ENCODE results near the gene EPAS1. TPM values are rescaled to one million over a fixed set of nuclear protein-coding genes. Genes with fewer than 3 reads are reported as not detected.

The EPAS1 gene
- total and polyA plus RNA-seq, 2 of the 13 experiments (the other 11 are each of a cell fraction or from before 2014, with no cell fraction given): 47.1 to 182 TPM

DNA sequence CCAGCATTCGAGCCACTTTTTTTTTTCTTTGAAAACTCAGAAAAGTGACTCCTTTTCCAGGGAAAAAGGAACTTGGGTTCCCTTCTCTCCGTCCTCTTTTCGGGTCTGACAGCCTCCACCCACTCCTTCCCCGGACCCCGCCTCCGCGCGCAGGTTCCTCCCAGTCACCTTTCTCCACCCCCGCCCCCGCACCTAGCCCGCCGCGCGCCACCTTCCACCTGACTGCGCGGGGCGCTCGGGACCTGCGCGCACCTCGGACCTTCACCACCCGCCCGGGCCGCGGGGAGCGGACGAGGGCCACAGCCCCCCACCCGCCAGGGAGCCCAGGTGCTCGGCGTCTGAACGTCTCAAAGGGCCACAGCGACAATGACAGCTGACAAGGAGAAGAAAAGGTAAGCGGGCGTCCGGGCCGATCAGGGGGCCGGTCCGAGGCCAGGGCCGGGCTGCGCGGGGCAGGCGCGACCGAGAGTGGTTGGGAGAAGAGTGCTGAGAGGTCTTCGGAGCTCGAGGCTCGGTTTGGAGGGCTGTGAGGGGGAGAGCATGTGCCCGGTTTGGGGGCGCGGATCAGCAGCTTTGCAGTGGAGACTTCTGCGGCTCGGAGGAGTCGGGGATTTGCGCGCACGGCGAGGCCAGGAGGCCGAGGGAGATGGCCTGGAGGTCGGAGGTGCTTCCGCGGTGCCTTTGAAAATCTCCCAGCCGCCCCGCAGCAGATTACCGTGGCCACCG, 502 bp downstream of the EPAS1 start (continued):
- TF ChIP-seq, protein P1, sequence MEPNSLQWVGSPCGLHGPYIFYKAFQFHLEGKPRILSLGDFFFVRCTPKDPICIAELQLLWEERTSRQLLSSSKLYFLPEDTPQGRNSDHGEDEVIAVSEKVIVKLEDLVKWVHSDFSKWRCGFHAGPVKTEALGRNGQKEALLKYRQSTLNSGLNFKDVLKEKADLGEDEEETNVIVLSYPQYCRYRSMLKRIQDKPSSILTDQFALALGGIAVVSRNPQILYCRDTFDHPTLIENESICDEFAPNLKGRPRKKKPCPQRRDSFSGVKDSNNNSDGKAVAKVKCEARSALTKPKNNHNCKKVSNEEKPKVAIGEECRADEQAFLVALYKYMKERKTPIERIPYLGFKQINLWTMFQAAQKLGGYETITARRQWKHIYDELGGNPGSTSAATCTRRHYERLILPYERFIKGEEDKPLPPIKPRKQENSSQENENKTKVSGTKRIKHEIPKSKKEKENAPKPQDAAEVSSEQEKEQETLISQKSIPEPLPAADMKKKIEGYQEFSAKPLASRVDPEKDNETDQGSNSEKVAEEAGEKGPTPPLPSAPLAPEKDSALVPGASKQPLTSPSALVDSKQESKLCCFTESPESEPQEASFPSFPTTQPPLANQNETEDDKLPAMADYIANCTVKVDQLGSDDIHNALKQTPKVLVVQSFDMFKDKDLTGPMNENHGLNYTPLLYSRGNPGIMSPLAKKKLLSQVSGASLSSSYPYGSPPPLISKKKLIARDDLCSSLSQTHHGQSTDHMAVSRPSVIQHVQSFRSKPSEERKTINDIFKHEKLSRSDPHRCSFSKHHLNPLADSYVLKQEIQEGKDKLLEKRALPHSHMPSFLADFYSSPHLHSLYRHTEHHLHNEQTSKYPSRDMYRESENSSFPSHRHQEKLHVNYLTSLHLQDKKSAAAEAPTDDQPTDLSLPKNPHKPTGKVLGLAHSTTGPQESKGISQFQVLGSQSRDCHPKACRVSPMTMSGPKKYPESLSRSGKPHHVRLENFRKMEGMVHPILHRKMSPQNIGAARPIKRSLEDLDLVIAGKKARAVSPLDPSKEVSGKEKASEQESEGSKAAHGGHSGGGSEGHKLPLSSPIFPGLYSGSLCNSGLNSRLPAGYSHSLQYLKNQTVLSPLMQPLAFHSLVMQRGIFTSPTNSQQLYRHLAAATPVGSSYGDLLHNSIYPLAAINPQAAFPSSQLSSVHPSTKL (CRISPR knock-in tag; IDR thresholded peaks at IDR 0.05): no peak; the same call in 1 of the 2 replicates
- no peak for TF ChIP-seq ZNF781 (CRISPR knock-in tag; IDR thresholded peaks at IDR 0.05; ENCODE audit: borderline replicate concordance, not compliant biosample characterization)
- TF ChIP-seq, protein P2, sequence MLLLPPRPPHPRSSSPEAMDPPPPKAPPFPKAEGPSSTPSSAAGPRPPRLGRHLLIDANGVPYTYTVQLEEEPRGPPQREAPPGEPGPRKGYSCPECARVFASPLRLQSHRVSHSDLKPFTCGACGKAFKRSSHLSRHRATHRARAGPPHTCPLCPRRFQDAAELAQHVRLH (CRISPR knock-in tag; IDR thresholded peaks at IDR 0.05; ENCODE audit: borderline replicate concordance, low read depth): peak; percentile 78; the same call in 1 of the 2 replicates
- TF ChIP-seq, protein P3, sequence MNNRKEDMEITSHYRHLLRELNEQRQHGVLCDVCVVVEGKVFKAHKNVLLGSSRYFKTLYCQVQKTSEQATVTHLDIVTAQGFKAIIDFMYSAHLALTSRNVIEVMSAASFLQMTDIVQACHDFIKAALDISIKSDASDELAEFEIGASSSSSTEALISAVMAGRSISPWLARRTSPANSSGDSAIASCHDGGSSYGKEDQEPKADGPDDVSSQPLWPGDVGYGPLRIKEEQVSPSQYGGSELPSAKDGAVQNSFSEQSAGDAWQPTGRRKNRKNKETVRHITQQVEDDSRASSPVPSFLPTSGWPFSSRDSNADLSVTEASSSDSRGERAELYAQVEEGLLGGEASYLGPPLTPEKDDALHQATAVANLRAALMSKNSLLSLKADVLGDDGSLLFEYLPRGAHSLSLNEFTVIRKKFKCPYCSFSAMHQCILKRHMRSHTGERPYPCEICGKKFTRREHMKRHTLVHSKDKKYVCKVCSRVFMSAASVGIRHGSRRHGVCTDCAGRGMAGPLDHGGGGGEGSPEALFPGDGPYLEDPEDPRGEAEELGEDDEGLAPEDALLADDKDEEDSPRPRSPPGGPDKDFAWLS (CRISPR knock-in tag; IDR thresholded peaks at IDR 0.05; ENCODE audit: borderline replicate concordance): peak; percentile 19; the same call in 1 of the 2 replicates
- TF ChIP-seq, protein P4, sequence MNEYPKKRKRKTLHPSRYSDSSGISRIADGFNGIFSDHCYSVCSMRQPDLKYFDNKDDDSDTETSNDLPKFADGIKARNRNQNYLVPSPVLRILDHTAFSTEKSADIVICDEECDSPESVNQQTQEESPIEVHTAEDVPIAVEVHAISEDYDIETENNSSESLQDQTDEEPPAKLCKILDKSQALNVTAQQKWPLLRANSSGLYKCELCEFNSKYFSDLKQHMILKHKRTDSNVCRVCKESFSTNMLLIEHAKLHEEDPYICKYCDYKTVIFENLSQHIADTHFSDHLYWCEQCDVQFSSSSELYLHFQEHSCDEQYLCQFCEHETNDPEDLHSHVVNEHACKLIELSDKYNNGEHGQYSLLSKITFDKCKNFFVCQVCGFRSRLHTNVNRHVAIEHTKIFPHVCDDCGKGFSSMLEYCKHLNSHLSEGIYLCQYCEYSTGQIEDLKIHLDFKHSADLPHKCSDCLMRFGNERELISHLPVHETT (CRISPR knock-in tag; conservative IDR thresholded peaks at IDR 0.05): no peak
- TF ChIP-seq ZNF660 (CRISPR knock-in tag; IDR thresholded peaks at IDR 0.05; ENCODE audit: borderline replicate concordance, low read depth): no peak
- TF ChIP-seq ZBTB42 (CRISPR knock-in tag; IDR thresholded peaks at IDR 0.05): no peak
- TF ChIP-seq KAT7 (CRISPR knock-in tag; IDR thresholded peaks at IDR 0.05; ENCODE audit: borderline replicate concordance): peak; percentile 88
- TF ChIP-seq ZNF430 (CRISPR knock-in tag; IDR thresholded peaks at IDR 0.05): peak; percentile 64
- TF ChIP-seq ZC3H13 (CRISPR knock-in tag; IDR thresholded peaks at IDR 0.05): peak; percentile 91; the same call in 1 of the 2 replicates
- TF ChIP-seq HCFC1 (IDR thresholded peaks at IDR 0.05; ENCODE audit: low read depth, low read length): no peak
- TF ChIP-seq NFKB2 (CRISPR knock-in tag; IDR thresholded peaks at IDR 0.05; ENCODE audit: borderline replicate concordance): peak; percentile 85
- TF ChIP-seq ZKSCAN5 (CRISPR knock-in tag; IDR thresholded peaks at IDR 0.05): no peak
- peak; percentile 92 for TF ChIP-seq RBFOX2 (IDR thresholded peaks at IDR 0.05; ENCODE audit: low read depth, low read length)
- TF ChIP-seq, protein P5, sequence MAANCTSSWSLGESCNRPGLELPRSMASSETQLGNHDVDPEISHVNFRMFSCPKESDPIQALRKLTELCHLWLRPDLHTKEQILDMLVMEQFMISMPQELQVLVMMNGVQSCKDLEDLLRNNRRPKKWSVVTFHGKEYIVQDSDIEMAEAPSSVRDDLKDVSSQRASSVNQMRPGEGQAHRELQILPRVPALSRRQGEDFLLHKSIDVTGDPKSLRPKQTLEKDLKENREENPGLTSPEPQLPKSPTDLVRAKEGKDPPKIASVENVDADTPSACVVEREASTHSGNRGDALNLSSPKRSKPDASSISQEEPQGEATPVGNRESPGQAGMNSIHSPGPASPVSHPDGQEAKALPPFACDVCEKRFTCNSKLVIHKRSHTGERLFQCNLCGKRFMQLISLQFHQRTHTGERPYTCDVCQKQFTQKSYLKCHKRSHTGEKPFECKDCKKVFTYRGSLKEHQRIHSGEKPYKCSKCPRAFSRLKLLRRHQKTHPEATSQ (CRISPR knock-in tag; IDR thresholded peaks at IDR 0.05; ENCODE audit: borderline replicate concordance): no peak
- TF ChIP-seq ZNF709 (CRISPR knock-in tag; IDR thresholded peaks at IDR 0.05): no peak; the same call in 1 of the 2 replicates
- TF ChIP-seq, protein P6, sequence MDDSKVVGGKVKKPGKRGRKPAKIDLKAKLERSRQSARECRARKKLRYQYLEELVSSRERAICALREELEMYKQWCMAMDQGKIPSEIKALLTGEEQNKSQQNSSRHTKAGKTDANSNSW (CRISPR knock-in tag; IDR thresholded peaks at IDR 0.05; ENCODE audit: borderline replicate concordance): 0 out of 2 replicates have a peak, but pooled peaks have one; percentile 28
- no peak for TF ChIP-seq REL (CRISPR knock-in tag; conservative IDR thresholded peaks at IDR 0.05)
- peak; percentile 76; the same call in 1 of the 2 replicates for TF ChIP-seq ZNF563 (CRISPR knock-in tag; IDR thresholded peaks at IDR 0.05)
- peak; percentile 39; the same call in 1 of the 2 replicates for TF ChIP-seq GATAD1 (CRISPR knock-in tag; IDR thresholded peaks at IDR 0.05)
